ENCODE measurements around the gene CEACAM7.

Gene CEACAM7

DNA sequence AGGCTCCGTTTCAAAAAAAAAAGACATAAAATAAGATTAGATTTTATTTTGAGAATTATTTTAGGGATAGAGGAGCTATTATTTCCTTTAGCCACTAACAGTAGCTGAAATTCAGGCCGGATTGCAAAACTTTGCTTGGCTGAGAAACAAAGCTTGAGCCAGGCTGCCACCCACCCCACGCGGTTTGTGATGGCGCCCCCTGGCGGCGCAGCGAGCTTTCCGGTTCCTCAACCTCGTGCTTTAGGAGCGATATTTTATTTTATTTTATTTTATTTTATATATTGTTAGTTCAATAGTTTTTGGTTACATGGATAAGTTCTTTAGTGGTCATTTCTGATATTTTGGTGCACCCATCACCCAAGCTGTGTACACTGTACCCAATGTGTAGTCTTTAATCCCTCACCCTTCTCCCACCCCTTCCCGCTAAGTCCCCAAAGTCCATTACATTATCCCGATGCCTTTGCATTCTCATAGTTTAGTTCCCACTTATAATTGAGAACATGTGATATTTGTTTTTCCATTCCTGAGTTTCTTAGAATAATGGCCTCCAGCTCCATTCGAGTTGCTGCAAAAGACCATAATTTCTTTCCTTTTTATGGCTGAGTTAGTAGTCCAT is 41.4 kb downstream of the CEACAM7 start:
- peak in 2 of 6 experiments; percentile 18 to 30 for DNase-seq

DNA sequence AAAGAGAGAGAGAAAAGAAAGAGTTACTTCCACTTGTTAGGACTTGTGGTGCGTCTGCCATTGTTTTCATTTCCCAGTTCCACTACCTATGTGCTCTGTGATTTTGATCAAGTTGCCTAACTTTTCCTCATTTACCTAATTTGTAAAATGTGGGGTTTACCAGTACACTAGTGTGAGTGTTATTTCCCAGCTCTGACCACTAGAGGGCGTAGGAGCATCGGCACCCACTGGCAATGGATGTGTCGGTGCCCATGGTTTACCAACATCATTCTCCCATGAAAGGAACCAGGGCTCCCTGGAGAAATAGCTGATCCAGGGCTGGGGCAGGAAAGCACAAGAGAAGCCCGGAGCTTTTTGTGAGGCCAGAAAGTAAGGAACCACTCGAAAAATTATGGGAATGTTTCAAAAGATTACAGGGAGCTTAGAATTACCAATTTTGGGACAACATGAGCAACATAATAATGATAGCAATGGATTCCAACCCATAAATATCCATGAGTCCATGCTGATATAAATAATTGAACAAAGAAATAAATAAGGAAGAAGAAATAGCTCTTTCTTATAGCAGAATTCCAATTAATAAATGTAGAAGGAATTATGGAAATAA is 46.1 kb downstream of the CEACAM7 start:
- peak; percentile 16 to 81 (median 59) for DNase-seq

DNA sequence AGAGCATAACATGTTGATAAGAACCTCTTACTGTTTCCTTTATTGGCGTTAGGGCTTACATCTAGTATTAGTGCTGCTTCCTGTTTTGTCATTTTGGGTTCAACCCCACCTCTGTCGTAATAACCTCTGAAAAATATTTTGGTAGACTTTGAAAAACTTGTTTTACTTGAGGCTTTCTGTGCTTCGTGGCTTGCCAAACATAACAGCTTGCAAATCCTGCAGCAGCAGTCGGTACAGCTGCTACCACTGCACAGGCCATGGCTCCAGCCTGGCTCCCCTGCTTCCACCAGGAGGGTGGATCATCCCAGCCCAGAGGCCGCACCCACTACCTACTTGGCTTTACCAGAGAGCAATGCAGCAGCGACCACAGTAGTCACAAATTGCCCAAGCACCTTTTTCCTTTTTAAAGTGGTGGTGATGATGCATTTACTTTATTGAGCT is 49.4 kb downstream of the CEACAM7 start:
- DNase-seq, result peak in 3 of 6 experiments; percentile 22 to 60 (median 39)

DNA sequence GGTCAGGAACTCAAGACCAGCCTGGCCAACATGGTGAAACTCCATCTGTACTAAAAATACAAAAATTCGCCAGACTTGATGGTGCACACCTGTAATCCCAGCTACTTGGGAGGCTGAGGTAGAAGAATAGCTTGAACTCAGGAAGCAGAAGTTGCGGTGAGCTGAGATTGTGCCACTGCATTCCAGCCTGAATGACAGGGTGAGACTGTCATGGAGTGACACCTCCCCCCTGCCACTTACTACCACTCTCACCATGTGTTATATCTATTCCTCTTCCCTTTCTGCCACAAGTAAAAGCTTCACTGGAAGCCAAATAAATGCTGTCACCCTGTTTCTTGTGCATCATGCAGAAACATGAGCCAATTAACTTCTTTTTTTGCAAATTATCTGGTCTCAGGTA is 50.6 kb downstream of the CEACAM7 start:
- DNase-seq, result no peak

DNA sequence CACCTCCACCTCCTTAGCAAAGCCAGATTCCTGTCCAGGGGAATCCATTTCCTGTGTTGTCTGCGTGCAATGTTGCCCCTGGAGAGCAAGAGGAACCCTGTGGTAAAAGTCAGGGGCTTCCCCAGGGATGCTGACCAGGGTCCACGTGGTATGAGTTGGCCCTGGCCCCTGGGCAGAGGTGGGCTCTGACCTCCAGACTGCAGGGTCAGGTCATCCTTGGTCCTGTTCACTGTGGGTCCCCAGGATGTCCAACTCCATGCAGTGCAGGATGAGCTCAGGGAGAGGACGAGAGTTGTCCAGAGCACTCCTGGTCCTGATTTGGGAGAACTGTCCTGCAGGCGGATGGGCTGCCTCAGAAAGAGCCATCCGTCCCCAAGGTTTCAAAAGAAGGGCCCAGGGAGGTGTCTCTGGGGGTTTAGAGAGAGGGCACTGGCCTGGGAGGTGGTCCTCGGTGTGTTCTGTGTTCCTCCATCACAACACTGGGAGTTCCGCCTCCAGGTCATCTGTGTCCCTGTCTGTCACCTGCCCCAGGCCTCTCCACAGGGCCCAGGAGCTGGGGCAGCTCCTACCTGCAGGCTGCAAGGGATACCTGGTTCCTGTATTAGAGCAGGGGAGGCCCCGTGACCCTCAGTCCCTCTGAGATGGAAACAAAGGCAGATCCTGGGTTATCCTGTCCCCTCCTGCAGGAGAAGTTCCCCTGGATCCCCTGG is 59.9 kb downstream of the CEACAM7 start:
- no peak for DNase-seq

DNA sequence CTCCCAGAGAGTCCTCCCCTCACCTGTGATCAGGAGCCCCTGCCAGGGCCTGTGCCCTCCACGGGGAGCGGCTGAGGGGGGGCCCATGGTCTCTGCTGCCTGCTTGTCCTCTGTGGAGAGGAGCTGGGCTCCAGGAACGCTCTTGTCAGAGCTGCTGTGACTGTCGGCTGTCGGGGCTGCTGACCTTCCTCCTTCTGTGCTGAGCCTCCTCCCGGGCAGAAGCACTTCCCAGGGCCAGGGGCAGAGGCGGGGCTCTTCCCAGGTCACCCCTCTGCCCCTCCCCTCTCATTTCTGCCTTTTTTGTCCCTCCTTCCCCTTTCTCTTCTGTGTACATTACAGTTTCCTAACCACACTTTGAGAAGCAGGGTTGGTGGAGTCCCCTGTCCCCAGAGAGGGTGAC is 61.2 kb downstream of the CEACAM7 start, which contains the start of gene CEACAM4:
TSS of gene CEACAM4 (minus strand) at position 198 of the 400 bp plus-strand sequence. CDS start at position 87, 111 bp downstream.
- no peak for DNase-seq

DNA sequence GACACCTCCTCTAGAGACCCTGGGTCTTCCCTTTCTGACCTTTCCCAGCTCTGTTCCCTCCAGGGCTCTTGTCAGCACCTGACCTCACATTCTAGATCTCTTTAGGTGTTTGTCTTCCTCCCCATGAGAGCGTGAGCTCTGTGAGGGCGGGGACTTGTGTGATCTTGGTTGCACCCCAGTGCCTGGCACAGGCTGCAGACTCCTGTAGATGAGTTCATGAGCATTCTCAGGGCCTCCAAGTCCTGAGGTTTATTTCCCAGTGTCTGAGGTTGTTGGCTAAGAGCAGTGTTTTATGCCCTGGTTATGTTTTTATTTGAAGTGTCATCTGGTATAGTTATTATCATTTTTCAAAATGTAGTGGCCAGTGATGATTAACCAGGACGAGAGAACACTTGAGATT is 61.8 kb downstream of the CEACAM7 start:
- no peak for DNase-seq

DNA sequence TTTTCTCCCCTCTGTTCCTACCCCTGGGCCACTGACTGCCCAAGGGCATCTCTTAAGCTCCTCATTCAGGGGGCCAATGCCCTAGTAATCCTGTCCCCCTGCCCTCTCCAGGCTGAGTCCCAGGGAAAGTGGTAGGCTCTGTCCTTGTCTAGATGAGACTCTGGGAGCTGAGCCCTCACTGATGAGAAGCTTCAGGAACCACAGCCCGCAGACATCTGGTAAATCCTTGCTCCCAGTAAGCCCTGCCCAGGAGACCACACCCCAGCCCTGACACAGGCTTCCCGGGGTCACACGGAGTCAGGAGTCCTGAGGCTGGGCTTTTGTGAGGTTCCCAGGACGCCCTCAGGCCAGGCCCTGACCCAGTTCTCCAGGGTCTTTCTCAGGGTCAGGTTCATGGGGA is 63.1 kb downstream of the CEACAM7 start:
- DNase-seq, result no peak

DNA sequence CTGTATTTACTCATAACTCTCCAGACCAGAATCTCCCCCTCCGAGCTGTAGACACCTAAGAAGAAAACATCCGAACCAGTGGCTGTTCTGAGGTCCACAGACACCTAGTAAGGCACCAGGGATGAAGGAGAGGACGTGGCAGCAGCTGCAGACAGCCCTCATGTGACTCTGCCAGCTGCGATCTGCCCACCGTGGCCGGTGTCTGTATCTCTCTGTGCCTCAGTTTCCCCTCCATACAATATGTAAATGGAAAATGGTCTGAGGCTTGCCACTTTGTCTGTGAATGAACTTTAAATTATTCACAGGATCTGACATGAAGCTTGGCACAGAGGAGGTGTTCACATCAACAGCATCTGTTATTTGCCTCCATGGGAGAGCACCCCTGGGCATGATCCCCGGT is 63.6 kb downstream of the CEACAM7 start:
- no peak for DNase-seq

DNA sequence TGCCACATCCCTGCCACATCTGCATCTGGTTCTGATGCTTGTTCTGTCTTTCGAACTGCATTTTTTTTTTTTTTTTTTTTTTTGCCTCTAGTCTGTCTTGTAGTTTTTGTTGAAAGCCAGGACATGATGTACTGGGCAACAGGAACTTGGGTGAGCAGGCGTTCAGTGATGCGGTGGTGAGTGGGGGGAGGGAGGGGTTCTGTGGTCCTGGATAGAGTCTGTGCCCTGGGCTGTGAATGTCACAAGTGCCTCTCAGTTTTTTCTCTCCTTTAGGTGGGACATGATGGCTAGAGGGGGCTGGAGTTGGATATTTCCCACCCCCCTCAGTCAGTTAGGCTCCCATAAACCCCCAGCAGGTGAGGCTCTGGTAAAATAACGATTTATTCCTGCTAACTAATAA is 64.7 kb downstream of the CEACAM7 start:
- no peak for DNase-seq

Data from stimulated activated naive CD4-positive, alpha-beta T cell (primary cell).